Epithelial cell of proximal tubule (primary cell): ENCODE measurements around the gene ANKRD33B. TPM values are rescaled to one million over a fixed set of nuclear protein-coding genes. Genes with fewer than 3 reads are reported as not detected.

Experiments
- DNase-seq: peaks from one replicate; pipeline ENCODE4 v3.0.0-alpha.2; 2011; ENCODE audit warnings: low read depth
- H3K4me3 ChIP-seq: 2 replicates; pipeline ENCODE4 v1.5.1; 2011; ENCODE audit warnings: low read depth, mild to moderate bottlenecking, low read length
- CTCF ChIP-seq: conservative IDR thresholded peaks from 2 replicates; pipeline ENCODE4 v1.5.1; 2012; ENCODE audit warnings: low read depth, mild to moderate bottlenecking, low read length
- total RNA-seq: library from RNA; depleted of rRNA; stranded (reverse); fragments of >200 nt; gene quantifications from 2 replicates; pipeline ENCODE4 v1.2.3, GENCODE V29; 2015

The ANKRD33B gene
- total RNA-seq, 1 donor from 2014 or later = 2.3 TPM

- TF ChIP-seq CTCF = no peak
- DNase-seq = no peak
Measured at GRCh38 chr5:10530601-10531320, 33.1 kb upstream of the ANKRD33B start.

GRCh38 chr5:10532421-10532820 is 31.4 kb upstream of the ANKRD33B start:
- no peak for DNase-seq
- H3K4me3 ChIP-seq = no peak overlapping the region
- no peak for TF ChIP-seq CTCF

More at GRCh38 chr5:10530601-10531320, 33.1 kb upstream of the ANKRD33B start:
- H3K4me3 ChIP-seq = no peak overlapping the region

- no peak overlapping the region for H3K4me3 ChIP-seq
- TF ChIP-seq CTCF = no peak
- DNase-seq = no peak
Measured at GRCh38 chr5:10533226-10533625, 30.6 kb upstream of the ANKRD33B start.

- DNase-seq = no peak
- no peak overlapping the region for H3K4me3 ChIP-seq
- no peak for TF ChIP-seq CTCF
Measured at GRCh38 chr5:10534561-10535530, 29.0 kb upstream of the ANKRD33B start.

- no peak for DNase-seq
- no peak overlapping the region for H3K4me3 ChIP-seq
- no peak for TF ChIP-seq CTCF
Measured at GRCh38 chr5:10536511-10536910, 27.4 kb upstream of the ANKRD33B start.

GRCh38 chr5:10536931-10537579 is 26.8 kb upstream of the ANKRD33B start:
- DNase-seq = no peak
- TF ChIP-seq CTCF = no peak
- H3K4me3 ChIP-seq = no peak overlapping the region
